Measurements from ENCODE around the gene PDX1.

The PDX1 gene

GRCh38 chr13:27922883-27923612, 3.2 kb downstream of the PDX1 start:
- Histone ChIP-seq H3K9me2 (replicated peaks; ENCODE audit: insufficient read depth, low read length) (no peaks in the 10 kb centered on the region), H3K9ac (ENCODE audit: low read length) (no peak overlapping the region), H3K36me3 (ENCODE audit: low read length) (no peaks in the 10 kb centered on the region), H3K4me3 (ENCODE audit: insufficient read depth, low read length, poor library complexity, severe bottlenecking) (no peak overlapping the region), H3K27ac (ENCODE audit: low read depth, low read length) (no peak overlapping the region), H2AFZ (ENCODE audit: low read depth, low read length, severe bottlenecking) (no peak overlapping the region), H3F3A (ENCODE audit: insufficient read depth) (no peaks in the 10 kb centered on the region), H3K4me2 (ENCODE audit: low read depth, low read length, poor library complexity, severe bottlenecking) (no peak overlapping the region), H3K27me3 (ENCODE audit: low read length) (no peaks in the 10 kb centered on the region), H3K79me2 (ENCODE audit: insufficient read depth, low read length) (no peaks in the 10 kb centered on the region), H3K9me3 (ENCODE audit: insufficient read depth, low read length) (no peaks in the 10 kb centered on the region), H4K20me1 (ENCODE audit: low read depth, low read length) (no peaks in the 10 kb centered on the region)
- TF ChIP-seq EZH2phosphoT487 (conservative IDR thresholded peaks at IDR 0.05; ENCODE audit: low read length) = no peak
- TF ChIP-seq CTCF (IDR thresholded peaks at IDR 0.05; ENCODE audit: insufficient read depth, low read length, poor library complexity, severe bottlenecking) = no peak

- TF ChIP-seq CTCF (IDR thresholded peaks at IDR 0.05; ENCODE audit: insufficient read depth, low read length, poor library complexity, severe bottlenecking) (no peak), EZH2phosphoT487 (conservative IDR thresholded peaks at IDR 0.05; ENCODE audit: low read length) (no peak)
- H3K9ac ChIP-seq (ENCODE audit: low read length) = no peak overlapping the region
- H2AFZ ChIP-seq (ENCODE audit: low read depth, low read length, severe bottlenecking) = no peak overlapping the region
- no peaks in the 10 kb centered on the region for H4K20me1 ChIP-seq (ENCODE audit: low read depth, low read length)
- H3K4me3 ChIP-seq (ENCODE audit: insufficient read depth, low read length, poor library complexity, severe bottlenecking) = no peak overlapping the region
- H3K79me2 ChIP-seq (ENCODE audit: insufficient read depth, low read length) = no peaks in the 10 kb centered on the region
- H3K9me2 ChIP-seq (replicated peaks; ENCODE audit: insufficient read depth, low read length) = no peaks in the 10 kb centered on the region
- no peaks in the 10 kb centered on the region for H3K9me3 ChIP-seq (ENCODE audit: insufficient read depth, low read length)
- no peak overlapping the region for H3K4me2 ChIP-seq (ENCODE audit: low read depth, low read length, poor library complexity, severe bottlenecking)
- H3K27ac ChIP-seq (ENCODE audit: low read depth, low read length) = no peak overlapping the region
- no peaks in the 10 kb centered on the region for H3K36me3 ChIP-seq (ENCODE audit: low read length)
- H3F3A ChIP-seq (ENCODE audit: insufficient read depth) = no peaks in the 10 kb centered on the region
- no peaks in the 10 kb centered on the region for H3K27me3 ChIP-seq (ENCODE audit: low read length)
Measured at GRCh38 chr13:27923794-27924528, 4.2 kb downstream of the PDX1 start.

- H3K36me3 ChIP-seq (ENCODE audit: low read length) = no peaks in the 10 kb centered on the region
- H3K9ac ChIP-seq (ENCODE audit: low read length) = no peak overlapping the region
- no peak for TF ChIP-seq EZH2phosphoT487 (conservative IDR thresholded peaks at IDR 0.05; ENCODE audit: low read length)
- TF ChIP-seq CTCF (IDR thresholded peaks at IDR 0.05; ENCODE audit: insufficient read depth, low read length, poor library complexity, severe bottlenecking) = no peak
- no peaks in the 10 kb centered on the region for H3K9me3 ChIP-seq (ENCODE audit: insufficient read depth, low read length)
- no peaks in the 10 kb centered on the region for H3F3A ChIP-seq (ENCODE audit: insufficient read depth)
- no peak overlapping the region for H2AFZ ChIP-seq (ENCODE audit: low read depth, low read length, severe bottlenecking)
- no peak overlapping the region for H3K27ac ChIP-seq (ENCODE audit: low read depth, low read length)
- no peak overlapping the region for H3K4me3 ChIP-seq (ENCODE audit: insufficient read depth, low read length, poor library complexity, severe bottlenecking)
- H3K4me2 ChIP-seq (ENCODE audit: low read depth, low read length, poor library complexity, severe bottlenecking) = no peak overlapping the region
- no peaks in the 10 kb centered on the region for H3K79me2 ChIP-seq (ENCODE audit: insufficient read depth, low read length)
- H3K27me3 ChIP-seq (ENCODE audit: low read length) = no peaks in the 10 kb centered on the region
- no peaks in the 10 kb centered on the region for H4K20me1 ChIP-seq (ENCODE audit: low read depth, low read length)
- H3K9me2 ChIP-seq (replicated peaks; ENCODE audit: insufficient read depth, low read length) = no peaks in the 10 kb centered on the region
Measured at GRCh38 chr13:27924529-27925141, 4.8 kb downstream of the PDX1 start.

Data from SU-DHL-6 (cell line).